IMR-90 (cell line): Measurements from ENCODE around the gene RECK. TPM values are rescaled to one million over a fixed set of nuclear protein-coding genes. Genes with fewer than 3 reads are reported as not detected.

Experiments
- CTCF ChIP-seq: conservative IDR thresholded peaks from 2 replicates; pipeline ENCODE4 v1.5.1; 2012; ENCODE audit warnings: mild to moderate bottlenecking, low read depth, low read length, improper control_type of control experiment
- RAD21 ChIP-seq: IDR thresholded peaks from 2 replicates; pipeline ENCODE4 v1.6.1; 2012; ENCODE audit warnings: low read length, improper control_type of control experiment
- polyA plus RNA-seq, 3 experiments: library from polyadenylated mRNA; depleted of rRNA; stranded (reverse); fragments of >200 nt; gene quantifications; 2 replicates each; pipeline ENCODE4 v1.2.3, GENCODE V29; 2012; ENCODE audit warnings: low replicate concordance in 1 of 3
- total RNA-seq: library from RNA; depleted of rRNA; stranded (reverse); fragments of >200 nt; gene quantifications from 2 replicates; pipeline ENCODE4 v1.2.3, GENCODE V29; 2012

Gene RECK
- total and polyA plus RNA-seq, 2 of the 4 experiments (the other 2 are of a cell fraction) = 23.5 to 44.0 TPM

GRCh38 chr9:36021968-36022367, 14.7 kb upstream of the RECK start (continued):
- TF ChIP-seq CTCF (no peak), RAD21 (no peak)
